Measurements from ENCODE around the gene LSAMP. TPM values are rescaled to one million over a fixed set of nuclear protein-coding genes. Genes with fewer than 3 reads are reported as not detected.

Gene LSAMP
- polyA plus RNA-seq, 2 of the 4 experiments (the other 2 are of a cell fraction): 0.12 to 0.53 TPM

DNA sequence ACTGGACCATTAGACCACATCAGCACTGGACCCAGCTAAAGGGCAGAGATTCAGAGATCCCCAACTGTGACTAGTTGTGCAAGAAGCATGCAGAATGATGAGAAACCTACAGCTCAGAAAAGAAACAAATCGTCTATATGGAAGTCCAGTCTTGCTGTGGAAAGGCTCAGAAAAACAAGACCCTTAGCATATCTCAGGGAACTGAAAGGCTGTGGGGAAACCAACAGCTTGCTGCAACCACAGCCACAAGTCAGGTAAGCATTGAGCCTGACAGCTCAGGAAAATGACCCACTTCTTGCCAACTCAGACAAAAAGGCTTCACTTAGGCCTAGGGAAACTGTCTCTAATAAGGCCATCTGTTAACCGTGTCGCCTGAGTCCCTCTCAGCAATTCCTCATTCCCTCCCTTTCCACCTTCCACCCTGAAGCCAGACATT, 145.6 kb downstream of the LSAMP start:
- Histone ChIP-seq H3K4me2 (no peak overlapping the region), H3K27ac (no peak overlapping the region), H3K4me3 (no peak overlapping the region), H3K9me3 (no peaks in the 10 kb centered on the region), H3K4me1 (no peaks in the 10 kb centered on the region)
- POLR2A ChIA-PET: no interaction called here
- FAIRE-seq (no peak), ATAC-seq (no peak), DNase-seq (ENCODE audit: low read depth in 1 of 2, low spot score in 1 of 2) (no peak)
- TF ChIP-seq GATA3 (IDR thresholded peaks at IDR 0.05; ENCODE audit: borderline replicate concordance): no peak
- TF ChIP-seq, protein P1, sequence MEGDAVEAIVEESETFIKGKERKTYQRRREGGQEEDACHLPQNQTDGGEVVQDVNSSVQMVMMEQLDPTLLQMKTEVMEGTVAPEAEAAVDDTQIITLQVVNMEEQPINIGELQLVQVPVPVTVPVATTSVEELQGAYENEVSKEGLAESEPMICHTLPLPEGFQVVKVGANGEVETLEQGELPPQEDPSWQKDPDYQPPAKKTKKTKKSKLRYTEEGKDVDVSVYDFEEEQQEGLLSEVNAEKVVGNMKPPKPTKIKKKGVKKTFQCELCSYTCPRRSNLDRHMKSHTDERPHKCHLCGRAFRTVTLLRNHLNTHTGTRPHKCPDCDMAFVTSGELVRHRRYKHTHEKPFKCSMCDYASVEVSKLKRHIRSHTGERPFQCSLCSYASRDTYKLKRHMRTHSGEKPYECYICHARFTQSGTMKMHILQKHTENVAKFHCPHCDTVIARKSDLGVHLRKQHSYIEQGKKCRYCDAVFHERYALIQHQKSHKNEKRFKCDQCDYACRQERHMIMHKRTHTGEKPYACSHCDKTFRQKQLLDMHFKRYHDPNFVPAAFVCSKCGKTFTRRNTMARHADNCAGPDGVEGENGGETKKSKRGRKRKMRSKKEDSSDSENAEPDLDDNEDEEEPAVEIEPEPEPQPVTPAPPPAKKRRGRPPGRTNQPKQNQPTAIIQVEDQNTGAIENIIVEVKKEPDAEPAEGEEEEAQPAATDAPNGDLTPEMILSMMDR (IDR thresholded peaks at IDR 0.05): no peak
- TF ChIP-seq BHLHE40 (IDR thresholded peaks at IDR 0.05; ENCODE audit: low read depth, low read length): no peak
- TF ChIP-seq ZFP36 (IDR thresholded peaks at IDR 0.05; ENCODE audit: borderline replicate concordance, partially characterized antibody): no peak
- CTCF ChIA-PET: interaction anchor here (0.6 to 1.4 kb wide), 3 partner anchors 8 to 60 kb away, joined by 3 read pairs; no protein-coding TSS in a partner anchor
- WGBS (ENCODE audit: missing lambda C conversion rate): 39% methylated on average over 3 of the region's 3 CpGs

DNA sequence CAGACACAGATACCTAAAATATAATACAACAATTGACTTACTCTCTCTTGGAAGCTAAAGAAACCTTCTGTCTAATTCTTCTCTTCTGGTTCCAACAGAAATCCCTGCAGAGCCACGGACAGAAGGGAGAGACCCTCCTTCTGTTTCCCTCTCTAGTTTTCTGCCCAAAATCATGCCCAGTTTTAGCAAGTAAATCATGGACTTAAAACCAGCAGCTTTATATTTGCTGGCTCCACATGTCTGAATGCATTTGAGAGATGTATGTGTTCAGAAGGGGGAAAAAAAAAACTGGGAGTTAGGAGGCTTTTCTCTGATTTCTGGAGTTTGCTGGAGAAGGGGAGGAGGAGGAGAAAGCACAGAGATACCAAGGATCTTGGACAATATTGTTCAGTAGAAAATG, 147.1 kb downstream of the LSAMP start:
- CTCF ChIA-PET: no interaction called here
- H3K27ac ChIP-seq: no peak overlapping the region
- ATAC-seq (no peak), DNase-seq (ENCODE audit: low read depth in 1 of 2, low spot score in 1 of 2) (no peak), FAIRE-seq (no peak)
- H3K4me3 ChIP-seq: no peak overlapping the region
- TF ChIP-seq GATA3 (IDR thresholded peaks at IDR 0.05; ENCODE audit: borderline replicate concordance) (no peak), SREBF2 (IDR thresholded peaks at IDR 0.05) (no peak), CBX8 (IDR thresholded peaks at IDR 0.05) (no peak), FOSL2 (IDR thresholded peaks at IDR 0.05) (no peak), FOSL2 (CRISPR knock-in tag; IDR thresholded peaks at IDR 0.05) (no peak), CEBPB (IDR thresholded peaks at IDR 0.05) (no peak), CHD2 (IDR thresholded peaks at IDR 0.05; ENCODE audit: low read length, partially characterized antibody) (no peak), SMC3 (IDR thresholded peaks at IDR 0.05) (no peak), JUN (IDR thresholded peaks at IDR 0.05) (no peak), MYC (IDR thresholded peaks at IDR 0.05; ENCODE audit: borderline replicate concordance, low read length) (no peak)
- TF ChIP-seq, protein P2, sequence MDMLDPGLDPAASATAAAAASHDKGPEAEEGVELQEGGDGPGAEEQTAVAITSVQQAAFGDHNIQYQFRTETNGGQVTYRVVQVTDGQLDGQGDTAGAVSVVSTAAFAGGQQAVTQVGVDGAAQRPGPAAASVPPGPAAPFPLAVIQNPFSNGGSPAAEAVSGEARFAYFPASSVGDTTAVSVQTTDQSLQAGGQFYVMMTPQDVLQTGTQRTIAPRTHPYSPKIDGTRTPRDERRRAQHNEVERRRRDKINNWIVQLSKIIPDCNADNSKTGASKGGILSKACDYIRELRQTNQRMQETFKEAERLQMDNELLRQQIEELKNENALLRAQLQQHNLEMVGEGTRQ (IDR thresholded peaks at IDR 0.05): no peak
- TF ChIP-seq, protein P1 (IDR thresholded peaks at IDR 0.05): no peak
- POLR2A ChIA-PET: no interaction called here
- no peaks in the 10 kb centered on the region for H3K4me1 ChIP-seq
- no peak overlapping the region for H3K4me2 ChIP-seq
- WGBS (ENCODE audit: missing lambda C conversion rate): 0% methylated on average over 1 of the region's 1 CpG
- H3K9me3 ChIP-seq: no peaks in the 10 kb centered on the region

GRCh38 chr3:116291141-116291540, 154.1 kb downstream of the LSAMP start:
- Histone ChIP-seq H3K27ac (no peak overlapping the region), H3K4me1 (no peaks in the 10 kb centered on the region), H3K9me3 (no peaks in the 10 kb centered on the region), H3K4me2 (no peak overlapping the region), H3K4me3 (no peak overlapping the region)
- no peak for TF ChIP-seq TP53 (CRISPR knock-in tag; IDR thresholded peaks at IDR 0.05)
- no peak for TF ChIP-seq NFE2L2 (conservative IDR thresholded peaks at IDR 0.05; ENCODE audit: low read length)
- no peak for TF ChIP-seq E2F6 (IDR thresholded peaks at IDR 0.05; ENCODE audit: borderline replicate concordance, low read depth)
- TF ChIP-seq RFX5 (IDR thresholded peaks at IDR 0.05): no peak
- CTCF ChIA-PET: no interaction called here
- FAIRE-seq: no peak
- POLR2A ChIA-PET: no interaction called here
- DNase-seq (ENCODE audit: low read depth in 1 of 2, low spot score in 1 of 2): no peak
- ATAC-seq: no peak
- WGBS (ENCODE audit: missing lambda C conversion rate): 3% methylated on average over 4 of the region's 4 CpGs
